Measurements from ENCODE around the gene KCNJ3. TPM values are rescaled to one million over a fixed set of nuclear protein-coding genes. Genes with fewer than 3 reads are reported as not detected.

The KCNJ3 gene
- total RNA-seq, 1 experiment from 2014 or later, result 0.11 TPM

- H2BK20ac ChIP-seq (ENCODE audit: low read depth, low read length, poor library complexity, severe bottlenecking), result no peak overlapping the region
Measured at GRCh38 chr2:154696810-154697417, 1.6 kb upstream of the KCNJ3 start.

More at GRCh38 chr2:154696810-154697417, 1.6 kb upstream of the KCNJ3 start:
- Mint-ChIP-seq H3K9me3 (no peaks in the 10 kb centered on the region), H3K36me3 (ENCODE audit: insufficient read depth in 1 of 3, low read depth in 3 of 3) (peaks cover 0 to 2% (median 0%) of the 10 kb centered on the region in 3 experiments; a peak in 1 of 7 replicates), H3K4me1 (peaks cover 12 to 17% of the 10 kb centered on the region in 2 experiments), H3K4me3 (peak overlapping the region; percentile 73 to 89), H3K27me3 (ENCODE audit: low read depth) (peaks cover 48% of the 10 kb centered on the region), H3K27ac (no peak overlapping the region; a peak in 1 of 7 replicates)
- Histone ChIP-seq H3K14ac (ENCODE audit: insufficient read depth, low read length) (no peak overlapping the region), H3K56ac (ENCODE audit: insufficient read length, low read depth, low read length) (no peak overlapping the region), H3T11ph (ENCODE audit: low read length) (no peak overlapping the region), H3K9ac (ENCODE audit: extremely low read depth, insufficient read length, low read length) (no peak overlapping the region), H3K79me1 (ENCODE audit: insufficient read depth, low read depth, low read length, poor library complexity, severe bottlenecking) (no peaks in the 10 kb centered on the region), H4K91ac (ENCODE audit: insufficient read length, low read depth, low read length) (no peak overlapping the region), H3K4ac (ENCODE audit: low read depth, low read length) (no peak overlapping the region), H2BK15ac (ENCODE audit: low read depth, low read length) (no peak overlapping the region), H3K4me1 (ENCODE audit: insufficient read depth, low read length) (no peaks in the 10 kb centered on the region), H4K8ac (replicated peaks; ENCODE audit: insufficient read length, low read depth, low read length) (no peak overlapping the region), H2BK5ac (ENCODE audit: insufficient read length, low read length) (no peak overlapping the region), H2BK12ac (ENCODE audit: insufficient read length, low read depth, low read length) (no peak overlapping the region), H3K23ac (ENCODE audit: insufficient read length, low read depth, low read length) (no peak overlapping the region), H3K79me2 (ENCODE audit: insufficient read depth, low read length) (no peaks in the 10 kb centered on the region), H4K5ac (ENCODE audit: insufficient read length, low read depth, low read length) (no peak overlapping the region), H3K27me3 (ENCODE audit: insufficient read depth, low read length) (no peaks in the 10 kb centered on the region; the same call in 1 of the 2 replicates), H3K9me3 (ENCODE audit: control insufficient read depth, low read depth, low read length) (no peaks in the 10 kb centered on the region), H2AK5ac (ENCODE audit: insufficient read length, low read length) (no peak overlapping the region), H2BK120ac (ENCODE audit: low read depth, low read length, poor library complexity, severe bottlenecking) (no peak overlapping the region), H3K4me2 (ENCODE audit: insufficient read depth, insufficient read length, low read length) (peak overlapping the region; percentile 38), H2AFZ (ENCODE audit: low read length) (no peak overlapping the region), H3K18ac (ENCODE audit: insufficient read length, low read depth, low read length) (no peak overlapping the region), H3K23me2 (ENCODE audit: insufficient read length, low read depth, low read length, poor library complexity, severe bottlenecking) (peaks cover 10% of the 10 kb centered on the region), H4K20me1 (ENCODE audit: control insufficient read depth, insufficient read depth, insufficient read length) (no peaks in the 10 kb centered on the region), H3K27ac (ENCODE audit: insufficient read length, low read depth, low read length) (no peak overlapping the region)
- DNase-seq, result no peak
- no CpG with 5 or more reads among the region's 8 CpGs for WGBS (ENCODE audit: extremely low coverage, insufficient read length, low lambda C conversion rate)
- no peak for TF ChIP-seq CTCF (conservative IDR thresholded peaks at IDR 0.05)
